ENCODE measurements around the gene CTSZ. TPM values are rescaled to one million over a fixed set of nuclear protein-coding genes. Genes with fewer than 3 reads are reported as not detected.

The CTSZ gene
- total RNA-seq, 1 experiment from 2014 or later: 37.6 TPM

DNA sequence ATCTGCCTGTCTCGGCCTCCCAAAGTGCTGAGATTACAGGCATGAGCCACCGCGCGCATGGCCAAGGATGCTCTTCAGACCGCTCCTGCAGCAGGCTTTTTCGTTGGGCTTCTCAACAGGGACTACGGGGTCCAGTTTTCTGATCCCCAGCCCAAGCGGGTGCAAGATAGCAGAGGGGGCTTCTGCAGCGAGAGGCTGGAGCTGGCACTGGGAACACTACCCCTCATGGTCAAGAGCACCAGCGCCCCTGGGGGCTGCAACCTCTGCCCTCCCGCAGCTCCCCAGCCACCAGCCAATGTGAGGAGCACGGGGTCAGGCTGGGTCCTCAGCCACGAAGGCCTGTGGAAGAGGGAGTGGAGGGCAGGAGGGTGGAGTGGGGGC lies 6.0 kb downstream of the CTSZ start:
- Histone ChIP-seq H3K14ac (ENCODE audit: insufficient read depth, low read length) (no peak overlapping the region), H2BK5ac (ENCODE audit: insufficient read length, low read length) (no peak overlapping the region)
- peaks cover 11 to 14% of the 10 kb centered on the region in 2 experiments for H3K4me1 Mint-ChIP-seq

More for the DNA sequence above, 6.0 kb downstream of the CTSZ start:
- no peak overlapping the region for H2BK15ac ChIP-seq (ENCODE audit: low read depth, low read length)
- H3K4me3 Mint-ChIP-seq: no peak overlapping the region
- no peak overlapping the region for H3K9ac ChIP-seq (ENCODE audit: extremely low read depth, insufficient read length, low read length)
- no peaks in the 10 kb centered on the region for H3K9me3 ChIP-seq (ENCODE audit: control insufficient read depth, low read depth, low read length)
- H2AFZ ChIP-seq (ENCODE audit: low read length): no peak overlapping the region
- H2BK20ac ChIP-seq (ENCODE audit: low read depth, low read length, poor library complexity, severe bottlenecking): no peak overlapping the region
- no peak overlapping the region for H3K18ac ChIP-seq (ENCODE audit: insufficient read length, low read depth, low read length)
- peaks cover 0 to 39% (median 36%) of the 10 kb centered on the region in 3 experiments; a peak in 5 of 7 replicates for H3K36me3 Mint-ChIP-seq (ENCODE audit: insufficient read depth in 1 of 3, low read depth in 3 of 3)
- no peak overlapping the region for H4K5ac ChIP-seq (ENCODE audit: insufficient read length, low read depth, low read length)
- H4K8ac ChIP-seq (replicated peaks; ENCODE audit: insufficient read length, low read depth, low read length): no peak overlapping the region
- TF ChIP-seq, protein P1, sequence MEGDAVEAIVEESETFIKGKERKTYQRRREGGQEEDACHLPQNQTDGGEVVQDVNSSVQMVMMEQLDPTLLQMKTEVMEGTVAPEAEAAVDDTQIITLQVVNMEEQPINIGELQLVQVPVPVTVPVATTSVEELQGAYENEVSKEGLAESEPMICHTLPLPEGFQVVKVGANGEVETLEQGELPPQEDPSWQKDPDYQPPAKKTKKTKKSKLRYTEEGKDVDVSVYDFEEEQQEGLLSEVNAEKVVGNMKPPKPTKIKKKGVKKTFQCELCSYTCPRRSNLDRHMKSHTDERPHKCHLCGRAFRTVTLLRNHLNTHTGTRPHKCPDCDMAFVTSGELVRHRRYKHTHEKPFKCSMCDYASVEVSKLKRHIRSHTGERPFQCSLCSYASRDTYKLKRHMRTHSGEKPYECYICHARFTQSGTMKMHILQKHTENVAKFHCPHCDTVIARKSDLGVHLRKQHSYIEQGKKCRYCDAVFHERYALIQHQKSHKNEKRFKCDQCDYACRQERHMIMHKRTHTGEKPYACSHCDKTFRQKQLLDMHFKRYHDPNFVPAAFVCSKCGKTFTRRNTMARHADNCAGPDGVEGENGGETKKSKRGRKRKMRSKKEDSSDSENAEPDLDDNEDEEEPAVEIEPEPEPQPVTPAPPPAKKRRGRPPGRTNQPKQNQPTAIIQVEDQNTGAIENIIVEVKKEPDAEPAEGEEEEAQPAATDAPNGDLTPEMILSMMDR (conservative IDR thresholded peaks at IDR 0.05): no peak
- no peak overlapping the region for H2BK12ac ChIP-seq (ENCODE audit: insufficient read length, low read depth, low read length)
- no peak overlapping the region for H2AK5ac ChIP-seq (ENCODE audit: insufficient read length, low read length)
- H3K56ac ChIP-seq (ENCODE audit: insufficient read length, low read depth, low read length): no peak overlapping the region
- no peak overlapping the region for H3K27ac ChIP-seq (ENCODE audit: insufficient read length, low read depth, low read length)
- no peak overlapping the region for H3K4ac ChIP-seq (ENCODE audit: low read depth, low read length)
- no peaks in the 10 kb centered on the region for H3K79me2 ChIP-seq (ENCODE audit: insufficient read depth, low read length)
- H3K23ac ChIP-seq (ENCODE audit: insufficient read length, low read depth, low read length): no peak overlapping the region
- no peaks in the 10 kb centered on the region for H3K23me2 ChIP-seq (ENCODE audit: insufficient read length, low read depth, low read length, poor library complexity, severe bottlenecking)
- H3K4me1 ChIP-seq (ENCODE audit: insufficient read depth, low read length): no peaks in the 10 kb centered on the region
- H3T11ph ChIP-seq (ENCODE audit: low read length): no peak overlapping the region
- peaks cover 1% of the 10 kb centered on the region for H3K27me3 Mint-ChIP-seq (ENCODE audit: low read depth)
- H3K27me3 ChIP-seq (ENCODE audit: insufficient read depth, low read length): no peaks in the 10 kb centered on the region
- DNase-seq: no peak
- no peak overlapping the region for H4K91ac ChIP-seq (ENCODE audit: insufficient read length, low read depth, low read length)
- H3K4me2 ChIP-seq (ENCODE audit: insufficient read depth, insufficient read length, low read length): no peak overlapping the region
- H2BK120ac ChIP-seq (ENCODE audit: low read depth, low read length, poor library complexity, severe bottlenecking): no peak overlapping the region
- no CpG with 5 or more reads among the region's 13 CpGs for WGBS (ENCODE audit: extremely low coverage, insufficient read length, low lambda C conversion rate)
- H3K9me3 Mint-ChIP-seq: no peaks in the 10 kb centered on the region
- no peak overlapping the region for H3K27ac Mint-ChIP-seq
- no peaks in the 10 kb centered on the region for H4K20me1 ChIP-seq (ENCODE audit: control insufficient read depth, insufficient read depth, insufficient read length)
- H3K79me1 ChIP-seq (ENCODE audit: insufficient read depth, low read depth, low read length, poor library complexity, severe bottlenecking): no peaks in the 10 kb centered on the region

All from H9 (cell line).